NB4 (cell line): ENCODE results near the gene TSHZ2.
A peak's percentile ranks its signal among the peaks of the same experiment; 100 is the strongest.

Experiments used
- DNase-seq: peaks from one replicate; pipeline ENCODE4 v3.0.0; 2010; ENCODE audit warnings: low read depth
- H3K4me3 ChIP-seq: one replicate; pipeline ENCODE4 v1.5.1; 2011; ENCODE audit warnings: mild to moderate bottlenecking, low read depth, low read length, moderate library complexity
- MYC ChIP-seq: IDR thresholded peaks from 2 replicates; pipeline ENCODE4 v1.6.1; 2011; ENCODE audit warnings: low read depth, low read length
- POLR2A ChIP-seq: IDR thresholded peaks from 2 replicates; pipeline ENCODE4 v1.6.1; 2011; ENCODE audit warnings: mild to moderate bottlenecking; ENCODE audit not compliant: insufficient read length; ENCODE audit errors: extremely low read depth
- TF ChIP-seq, protein P1 (sequence below): IDR thresholded peaks from one replicate; pipeline ENCODE4 v1.5.1; 2012; ENCODE audit warnings: low read depth, low read length
- TF ChIP-seq, protein P2 (sequence below): IDR thresholded peaks from 2 replicates; pipeline ENCODE4 v1.6.1; 2011; ENCODE audit warnings: low read depth, low read length

Gene TSHZ2

DNA sequence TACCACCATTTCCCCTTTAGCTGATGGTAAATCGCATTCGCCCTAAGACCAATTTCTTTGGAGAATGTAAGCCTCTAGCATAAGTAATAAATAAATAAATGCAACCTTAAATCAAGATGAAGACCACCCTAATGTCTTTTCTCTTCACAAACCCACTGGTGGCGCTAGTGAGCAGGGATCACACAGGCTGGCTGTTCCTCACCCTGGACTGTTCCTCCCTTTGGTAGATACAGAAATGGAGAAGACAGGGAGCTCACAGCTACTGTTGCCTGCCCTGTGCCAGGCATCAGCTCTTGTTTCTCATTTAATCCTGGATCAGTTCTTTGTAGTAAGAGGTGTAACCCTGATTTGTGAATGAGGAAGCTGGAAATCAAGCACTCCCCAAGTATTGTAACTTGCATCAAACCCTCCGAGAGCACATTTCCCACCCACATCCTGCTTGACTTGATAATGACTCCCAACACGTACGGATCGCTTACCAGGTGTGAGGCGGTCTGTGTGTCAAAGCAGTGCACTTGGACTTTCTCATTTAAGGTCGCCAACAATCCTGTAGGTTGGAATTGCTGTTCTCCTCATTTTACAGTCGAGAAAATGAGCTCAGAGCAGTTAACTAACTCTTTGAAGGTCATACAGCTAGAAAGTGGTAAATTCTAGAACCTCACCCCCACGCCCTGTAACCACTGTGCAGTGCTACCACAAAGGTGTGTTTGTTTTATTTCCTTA, 236.1 kb downstream of the TSHZ2 start:
- H3K4me3 ChIP-seq, result no peak overlapping the region
- peak; percentile 49 for DNase-seq
- no peak for TF ChIP-seq MYC
- TF ChIP-seq, protein P1, sequence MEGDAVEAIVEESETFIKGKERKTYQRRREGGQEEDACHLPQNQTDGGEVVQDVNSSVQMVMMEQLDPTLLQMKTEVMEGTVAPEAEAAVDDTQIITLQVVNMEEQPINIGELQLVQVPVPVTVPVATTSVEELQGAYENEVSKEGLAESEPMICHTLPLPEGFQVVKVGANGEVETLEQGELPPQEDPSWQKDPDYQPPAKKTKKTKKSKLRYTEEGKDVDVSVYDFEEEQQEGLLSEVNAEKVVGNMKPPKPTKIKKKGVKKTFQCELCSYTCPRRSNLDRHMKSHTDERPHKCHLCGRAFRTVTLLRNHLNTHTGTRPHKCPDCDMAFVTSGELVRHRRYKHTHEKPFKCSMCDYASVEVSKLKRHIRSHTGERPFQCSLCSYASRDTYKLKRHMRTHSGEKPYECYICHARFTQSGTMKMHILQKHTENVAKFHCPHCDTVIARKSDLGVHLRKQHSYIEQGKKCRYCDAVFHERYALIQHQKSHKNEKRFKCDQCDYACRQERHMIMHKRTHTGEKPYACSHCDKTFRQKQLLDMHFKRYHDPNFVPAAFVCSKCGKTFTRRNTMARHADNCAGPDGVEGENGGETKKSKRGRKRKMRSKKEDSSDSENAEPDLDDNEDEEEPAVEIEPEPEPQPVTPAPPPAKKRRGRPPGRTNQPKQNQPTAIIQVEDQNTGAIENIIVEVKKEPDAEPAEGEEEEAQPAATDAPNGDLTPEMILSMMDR, result peak; percentile 62

DNA sequence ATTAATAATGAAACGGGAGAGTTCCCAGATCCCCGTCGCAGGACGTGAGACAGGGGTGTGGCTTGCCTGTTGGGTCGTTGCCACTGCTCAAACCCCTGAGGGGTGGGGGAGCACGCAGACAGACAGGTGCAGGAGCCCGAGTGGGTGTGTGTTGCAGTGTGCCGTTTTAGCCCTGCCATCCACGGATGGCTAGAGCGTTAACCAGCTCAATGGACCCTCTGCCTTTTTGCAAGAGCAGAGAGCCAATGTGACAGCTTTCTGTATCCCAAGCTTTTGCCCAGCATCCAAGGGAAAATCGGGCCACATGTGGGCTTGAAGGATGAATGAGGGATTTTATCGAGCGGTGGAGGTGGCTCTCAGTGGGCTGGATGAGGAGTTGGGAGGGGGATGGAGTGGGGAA, 237.9 kb downstream of the TSHZ2 start:
- no peak overlapping the region for H3K4me3 ChIP-seq
- no peak for TF ChIP-seq MYC
- no peak for TF ChIP-seq POLR2A
- TF ChIP-seq, protein P1, result no peak
- TF ChIP-seq, protein P2, sequence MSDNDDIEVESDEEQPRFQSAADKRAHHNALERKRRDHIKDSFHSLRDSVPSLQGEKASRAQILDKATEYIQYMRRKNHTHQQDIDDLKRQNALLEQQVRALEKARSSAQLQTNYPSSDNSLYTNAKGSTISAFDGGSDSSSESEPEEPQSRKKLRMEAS, result no peak
- no peak for DNase-seq

DNA sequence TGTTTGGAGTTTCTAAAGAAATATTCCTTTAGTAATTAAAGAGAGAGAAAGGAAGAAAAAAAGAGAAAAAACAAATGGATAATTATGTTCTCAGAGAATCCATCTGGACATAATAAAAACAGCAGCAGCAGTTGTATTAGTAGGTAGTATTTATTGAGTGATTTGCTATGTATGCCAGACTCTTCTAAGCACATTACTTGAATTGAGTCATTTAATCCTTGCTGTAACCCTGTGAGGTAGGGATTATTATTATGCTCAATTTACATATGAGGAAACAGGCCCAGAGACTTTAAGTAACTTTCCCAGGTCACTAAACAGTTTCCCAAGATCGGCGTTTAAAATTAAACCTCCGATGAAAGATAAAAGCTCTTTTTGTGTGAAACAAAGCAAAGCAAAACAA, 238.8 kb downstream of the TSHZ2 start:
- H3K4me3 ChIP-seq, result no peak overlapping the region
- DNase-seq, result no peak
- TF ChIP-seq, protein P2, result no peak
- TF ChIP-seq, protein P1, result no peak
- TF ChIP-seq POLR2A (no peak), MYC (no peak)

DNA sequence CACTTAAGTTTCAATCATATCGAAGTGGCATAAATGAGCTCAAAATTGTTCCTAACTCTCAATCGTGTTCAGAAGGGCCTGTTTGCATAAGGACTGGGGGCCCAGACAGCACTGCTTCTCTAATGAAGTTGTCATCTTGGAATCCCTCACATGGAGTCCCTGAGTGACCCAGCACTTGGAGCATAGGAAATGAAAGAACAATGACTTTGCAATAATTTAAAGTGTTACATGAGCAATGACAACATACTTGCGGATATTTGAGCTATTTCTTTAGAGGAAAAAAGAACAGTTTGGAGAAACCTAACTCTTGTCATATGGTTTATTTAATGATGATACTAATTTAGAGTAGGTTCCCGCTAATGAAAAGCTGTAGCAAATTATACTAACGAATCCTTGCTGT, 239.9 kb downstream of the TSHZ2 start:
- H3K4me3 ChIP-seq, result no peak overlapping the region
- no peak for DNase-seq
- TF ChIP-seq MYC, result no peak
- TF ChIP-seq, protein P1, result no peak
- TF ChIP-seq, protein P2, result no peak

DNA sequence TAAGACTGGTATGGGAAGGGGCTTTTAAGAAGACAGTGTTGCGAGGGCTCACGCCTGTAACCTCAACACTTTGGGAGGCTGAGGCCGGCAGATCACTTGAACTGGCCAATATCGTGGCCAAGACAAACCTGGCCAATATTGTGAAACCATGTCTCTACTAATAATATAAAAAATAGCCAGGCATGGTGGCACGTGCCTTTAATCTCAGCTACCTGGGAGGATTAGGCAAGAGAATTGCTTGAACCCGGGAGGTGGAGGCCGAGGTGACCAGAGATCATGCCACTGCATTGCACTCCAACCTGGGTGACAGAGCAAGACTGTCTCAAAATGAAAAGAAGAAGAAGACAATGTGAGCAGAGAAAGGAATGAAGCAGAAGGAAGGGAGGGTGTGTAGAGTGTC, 242.2 kb downstream of the TSHZ2 start:
- TF ChIP-seq MYC, result no peak
- TF ChIP-seq POLR2A, result no peak
- TF ChIP-seq, protein P1, result no peak
- TF ChIP-seq, protein P2, result no peak
- no peak for DNase-seq
- no peak overlapping the region for H3K4me3 ChIP-seq

DNA sequence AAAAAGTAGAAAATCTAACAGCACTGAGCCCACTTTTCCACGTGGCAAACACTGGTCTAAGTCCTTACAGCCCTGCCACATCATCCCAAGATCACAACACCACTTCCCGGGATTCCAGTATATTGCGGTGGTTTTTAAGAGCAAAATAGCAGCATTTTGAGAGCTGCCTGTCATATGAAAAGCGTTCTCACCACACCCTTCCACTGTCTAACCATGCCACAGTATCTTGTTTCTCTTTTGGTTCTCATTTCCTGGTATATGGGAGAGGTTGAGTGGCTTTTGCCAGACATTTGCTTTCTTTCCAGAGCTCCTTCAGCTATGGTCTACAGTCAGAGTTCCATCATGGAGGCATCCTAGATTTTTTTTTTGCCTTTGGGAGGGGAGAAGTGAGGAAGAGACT, 243.0 kb downstream of the TSHZ2 start:
- H3K4me3 ChIP-seq, result no peak overlapping the region
- TF ChIP-seq, protein P2, result no peak
- TF ChIP-seq, protein P1, result no peak
- TF ChIP-seq POLR2A (no peak), MYC (no peak)
- DNase-seq, result no peak
